ENCODE data around the gene TXLNG.

GRCh38 chrX:16822723-16823122 is 36.5 kb downstream of the TXLNG start:
- TF ChIP-seq CTCF (IDR thresholded peaks at IDR 0.05; ENCODE audit: low read depth, low read length) = no peak
- TF ChIP-seq EZH2phosphoT487 (IDR thresholded peaks at IDR 0.05; ENCODE audit: low read depth) = no peak
